Endothelial cell (in vitro differentiated cells): ENCODE measurements around the gene ANKRD23. TPM values are rescaled to one million over a fixed set of nuclear protein-coding genes. Genes with fewer than 3 reads are reported as not detected.

Experiments used
- DNase-seq: peaks from one replicate; pipeline ENCODE4 v3.0.0; 2021; ENCODE audit warnings: low spot score
- H3K27ac Mint-ChIP-seq: one replicate; pipeline ENCODE4 v1.8.0; 2021; ENCODE audit warnings: mixed read lengths, inconsistent platforms; ENCODE audit not compliant: unreplicated experiment
- H3K27me3 Mint-ChIP-seq: one replicate; pipeline ENCODE4 v1.8.0; 2021; ENCODE audit warnings: mild to moderate bottlenecking, moderate library complexity, mixed read lengths, inconsistent platforms; ENCODE audit not compliant: unreplicated experiment
- H3K36me3 Mint-ChIP-seq: one replicate; pipeline ENCODE4 v1.8.0; 2021; ENCODE audit warnings: mild to moderate bottlenecking, low read depth, mixed read lengths, inconsistent platforms; ENCODE audit not compliant: unreplicated experiment
- H3K4me1 Mint-ChIP-seq: one replicate; pipeline ENCODE4 v1.8.0; 2021; ENCODE audit warnings: mild to moderate bottlenecking, mixed read lengths, inconsistent platforms; ENCODE audit not compliant: unreplicated experiment
- H3K4me3 Mint-ChIP-seq: one replicate; pipeline ENCODE4 v1.8.0; 2021; ENCODE audit warnings: mild to moderate bottlenecking, mixed read lengths, inconsistent platforms; ENCODE audit not compliant: unreplicated experiment
- H3K9me3 Mint-ChIP-seq: one replicate; pipeline ENCODE4 v1.8.0; 2021; ENCODE audit warnings: mixed read lengths, inconsistent platforms; ENCODE audit not compliant: unreplicated experiment
- total RNA-seq: library from RNA; stranded (reverse); fragmentation: NEBNext Ultra II Directional; extraction: Animal tissue kit (Norgen Biotek cat#: 25700); gene quantifications from one replicate; pipeline ENCODE4 v1.2.1, GENCODE V29; 2021; ENCODE audit not compliant: unreplicated experiment
- TF ChIP-seq, protein P1 (sequence below): fragments of 200-600 bp; sonication (generic); IDR thresholded peaks from one replicate; pipeline ENCODE4 v1.5.0; 2021; ENCODE audit warnings: antibody characterized with exemption; ENCODE audit not compliant: unreplicated experiment

Gene ANKRD23
- total RNA-seq, 1 donor from 2014 or later = 4.7 TPM

DNA sequence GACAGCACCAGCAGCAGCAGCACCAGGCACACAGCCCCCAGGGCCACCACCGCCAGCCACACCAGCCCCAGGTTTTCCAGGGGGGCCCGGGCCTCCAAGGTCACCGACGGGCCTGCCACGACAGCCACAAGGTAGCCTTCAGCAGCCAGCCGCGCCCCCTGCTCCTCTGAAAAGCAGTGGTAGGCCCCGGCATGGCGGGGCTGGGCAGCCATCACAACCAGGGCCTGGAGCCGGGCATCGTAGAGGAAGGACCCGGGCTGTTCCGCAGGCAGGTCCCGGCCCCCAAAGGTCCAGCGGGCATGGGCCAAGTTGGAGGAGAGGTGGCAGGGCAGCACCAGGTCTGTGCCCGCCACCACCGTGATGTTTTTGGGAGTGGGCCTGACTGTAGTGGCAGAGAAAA is 17.3 kb upstream of the ANKRD23 start:
- no peak overlapping the region for H3K4me3 Mint-ChIP-seq
- DNase-seq = no peak
- H3K27ac Mint-ChIP-seq = no peak overlapping the region
- peaks cover 55% of the 10 kb centered on the region for H3K4me1 Mint-ChIP-seq
- H3K36me3 Mint-ChIP-seq = peaks cover 27% of the 10 kb centered on the region
- peaks cover 11% of the 10 kb centered on the region for H3K27me3 Mint-ChIP-seq
- TF ChIP-seq, protein P1, sequence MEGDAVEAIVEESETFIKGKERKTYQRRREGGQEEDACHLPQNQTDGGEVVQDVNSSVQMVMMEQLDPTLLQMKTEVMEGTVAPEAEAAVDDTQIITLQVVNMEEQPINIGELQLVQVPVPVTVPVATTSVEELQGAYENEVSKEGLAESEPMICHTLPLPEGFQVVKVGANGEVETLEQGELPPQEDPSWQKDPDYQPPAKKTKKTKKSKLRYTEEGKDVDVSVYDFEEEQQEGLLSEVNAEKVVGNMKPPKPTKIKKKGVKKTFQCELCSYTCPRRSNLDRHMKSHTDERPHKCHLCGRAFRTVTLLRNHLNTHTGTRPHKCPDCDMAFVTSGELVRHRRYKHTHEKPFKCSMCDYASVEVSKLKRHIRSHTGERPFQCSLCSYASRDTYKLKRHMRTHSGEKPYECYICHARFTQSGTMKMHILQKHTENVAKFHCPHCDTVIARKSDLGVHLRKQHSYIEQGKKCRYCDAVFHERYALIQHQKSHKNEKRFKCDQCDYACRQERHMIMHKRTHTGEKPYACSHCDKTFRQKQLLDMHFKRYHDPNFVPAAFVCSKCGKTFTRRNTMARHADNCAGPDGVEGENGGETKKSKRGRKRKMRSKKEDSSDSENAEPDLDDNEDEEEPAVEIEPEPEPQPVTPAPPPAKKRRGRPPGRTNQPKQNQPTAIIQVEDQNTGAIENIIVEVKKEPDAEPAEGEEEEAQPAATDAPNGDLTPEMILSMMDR = no peak
- H3K9me3 Mint-ChIP-seq = no peaks in the 10 kb centered on the region

DNA sequence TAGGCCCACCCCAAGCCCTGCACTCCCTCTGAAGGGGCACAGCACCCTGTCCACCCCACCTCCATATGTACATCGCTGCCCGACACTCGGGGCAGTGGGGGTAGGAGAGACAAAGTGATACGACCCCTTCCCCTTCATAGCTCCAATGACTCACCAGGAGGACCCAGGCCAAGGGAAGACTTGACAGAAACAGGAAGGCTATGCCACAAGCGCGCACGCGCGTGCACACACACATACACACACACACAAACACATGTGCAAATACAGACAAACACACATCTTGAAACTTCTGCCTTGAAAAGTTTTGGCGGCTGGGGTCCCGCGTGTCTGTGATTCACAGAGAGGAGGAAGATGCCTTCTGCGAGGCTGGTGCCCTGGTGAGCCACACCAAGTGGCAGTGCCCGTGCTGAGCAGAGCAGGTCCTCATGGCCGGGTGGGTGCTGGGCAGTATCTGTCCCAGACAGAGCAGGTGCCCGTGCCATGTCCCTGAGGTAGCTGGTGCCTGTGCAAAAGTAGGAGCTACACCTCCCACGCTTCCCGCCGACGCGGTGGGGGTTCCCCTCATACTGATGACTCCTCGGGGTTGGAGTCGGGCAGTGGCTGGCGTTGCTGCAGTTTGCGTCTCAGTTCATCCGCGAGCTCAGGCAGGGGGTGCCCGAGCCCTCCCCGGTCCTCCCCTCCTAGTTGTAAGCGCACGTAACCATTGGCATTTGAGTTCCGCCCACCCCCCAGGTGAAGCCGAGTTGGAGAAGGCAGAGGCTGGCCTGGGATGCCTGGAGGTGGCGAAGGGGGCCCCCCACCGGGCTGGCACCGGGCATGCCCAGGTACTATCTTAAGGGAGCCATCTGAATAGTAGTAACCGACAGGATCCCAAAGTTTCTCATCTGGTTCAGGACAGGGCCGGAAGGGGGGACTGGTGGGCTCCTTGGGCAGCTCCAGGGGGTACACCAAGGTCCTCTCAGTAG is 16.5 kb upstream of the ANKRD23 start:
- DNase-seq = no peak
- peaks cover 20% of the 10 kb centered on the region for H3K36me3 Mint-ChIP-seq
- peak overlapping the region; percentile 70 for H3K27ac Mint-ChIP-seq
- TF ChIP-seq, protein P1 = no peak
- H3K9me3 Mint-ChIP-seq = no peaks in the 10 kb centered on the region
- peaks cover 49% of the 10 kb centered on the region for H3K4me1 Mint-ChIP-seq
- peaks cover 11% of the 10 kb centered on the region for H3K27me3 Mint-ChIP-seq
- peak overlapping the region; percentile 39 for H3K4me3 Mint-ChIP-seq

DNA sequence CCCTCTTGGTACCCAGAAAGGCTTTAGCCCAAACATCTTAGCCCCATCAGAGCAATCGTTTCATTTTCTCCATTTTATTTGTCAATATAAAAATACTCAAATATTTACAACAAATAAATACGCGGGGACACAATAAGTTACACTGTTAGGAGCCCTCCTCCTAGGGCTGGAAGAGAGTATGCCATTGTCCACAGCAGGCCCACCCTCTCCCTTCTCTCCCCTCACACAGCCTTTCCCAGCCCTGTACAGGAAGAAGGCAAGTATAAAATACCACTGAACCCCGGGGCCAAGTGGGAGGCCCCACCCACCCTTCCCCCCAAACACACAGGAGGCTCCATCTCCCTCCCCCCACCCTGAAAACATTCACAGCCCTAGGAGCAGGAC is 15.9 kb upstream of the ANKRD23 start:
- peak overlapping the region; percentile 70 for H3K27ac Mint-ChIP-seq
- peaks cover 11% of the 10 kb centered on the region for H3K27me3 Mint-ChIP-seq
- no peak for DNase-seq
- peaks cover 20% of the 10 kb centered on the region for H3K36me3 Mint-ChIP-seq
- H3K4me3 Mint-ChIP-seq = peak overlapping the region; percentile 39
- H3K4me1 Mint-ChIP-seq = peaks cover 50% of the 10 kb centered on the region
- H3K9me3 Mint-ChIP-seq = no peaks in the 10 kb centered on the region
- TF ChIP-seq, protein P1 = no peak

DNA sequence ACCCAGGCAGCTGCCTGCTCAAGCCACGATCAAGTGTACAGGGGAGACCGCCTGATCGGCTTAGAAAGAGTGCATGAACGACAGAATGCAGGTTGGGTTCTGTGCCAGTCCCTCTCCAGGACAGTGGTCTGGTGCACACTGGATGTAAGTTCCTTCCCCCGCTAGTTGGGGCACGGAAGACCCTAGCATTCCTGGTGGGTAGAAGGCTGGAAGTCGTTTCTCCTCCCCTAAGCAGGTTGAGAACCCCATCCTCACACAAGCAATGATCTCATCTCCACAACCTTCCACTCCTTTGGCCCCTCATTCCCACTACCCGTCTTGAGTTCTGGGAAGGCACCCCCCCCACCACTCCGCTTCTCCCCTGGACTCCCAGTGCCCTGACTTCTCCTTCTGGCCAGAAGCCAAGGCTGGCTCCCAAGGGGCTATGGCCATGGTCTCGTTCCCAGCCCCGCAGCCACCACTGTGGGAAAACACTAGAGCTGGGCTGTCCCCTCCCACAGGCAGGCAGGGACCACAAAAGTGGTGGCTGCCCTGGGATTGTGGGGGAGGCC is 15.4 kb upstream of the ANKRD23 start:
- peak overlapping the region; percentile 79 for H3K4me3 Mint-ChIP-seq
- no peaks in the 10 kb centered on the region for H3K9me3 Mint-ChIP-seq
- H3K4me1 Mint-ChIP-seq = peaks cover 50% of the 10 kb centered on the region
- H3K27me3 Mint-ChIP-seq = peaks cover 11% of the 10 kb centered on the region
- H3K36me3 Mint-ChIP-seq = peaks cover 20% of the 10 kb centered on the region
- no peak for DNase-seq
- no peak overlapping the region for H3K27ac Mint-ChIP-seq
- TF ChIP-seq, protein P1 = no peak
